K562 (cell line): ENCODE results near the gene GADL1. TPM values are rescaled to one million over a fixed set of nuclear protein-coding genes. Genes with fewer than 3 reads are reported as not detected.

Experiments
- ATAC-seq: fragments of 200-7000 bp; cut with Tn5 transposase; 3 replicates; pipeline ENCODE4 v1.9.1; 2020; ENCODE audit warnings: moderate library complexity
- BruUV-seq: library from RNA; stranded (reverse); fragments of 400-500 nt; replicated peaks from 2 replicates; lab custom pipeline; 2021; lab: Mats Ljungman, UMichigan
- CTCF ChIA-PET: fragments of 300-600 bp; formaldehyde crosslinking; extraction: SDS; loops from one replicate; lab custom pipeline; 2021; ENCODE audit warnings: low intra/inter-chr PET ratio; lab: Yijun Ruan, JAX
- POLR2A ChIA-PET: fragments of 300-600, 350-650 bp; sonication (Branson Sonifier 250); formaldehyde crosslinking; extraction: SDS; loops from one replicate; lab custom pipeline; 2021; ENCODE audit warnings: antibody characterized with exemption, inconsistent platforms; lab: Yijun Ruan, JAX
- DNase-seq, 4 experiments: peaks; one replicate each; pipeline versions ENCODE4 v3.0.0 to v3.0.0-alpha.2; 2011 to 2018; ENCODE audit warnings: low spot score in 3 of 4, mixed read lengths in 3 of 4; ENCODE audit errors: extremely low read depth in 1 of 4
- FAIRE-seq: peaks from 2 replicates; lab custom pipeline; 2011; peaks lifted over from hg19 to GRCh38; lab: Jason Lieb, UNC
- H2AFZ ChIP-seq: 2 replicates; pipeline ENCODE4 v1.6.0; 2011; ENCODE audit warnings: low read depth, low read length, control low read depth, inconsistent platforms
- H3K27ac ChIP-seq: fragments of 200-600 bp; 3 replicates; pipeline ENCODE4 v1.8.0; 2011; ENCODE audit warnings: low read depth, mild to moderate bottlenecking, control low read depth, inconsistent platforms, low read length, moderate library complexity, mixed read lengths; ENCODE audit errors: extremely low read depth
- H3K27me3 ChIP-seq, 2 experiments: fragments of 300-600 bp in 1 of 2; 2 replicates in 1 of 2; 3 replicates in 1 of 2; pipeline versions ENCODE4 v1.6.0 to v1.8.0; 2011; ENCODE audit warnings: inconsistent platforms in 2 of 2, low read length in 2 of 2, mild to moderate bottlenecking in 1 of 2, mixed read lengths in 1 of 2, moderate library complexity in 1 of 2; ENCODE audit not compliant: control insufficient read depth in 2 of 2, insufficient read depth in 2 of 2
- H3K36me3 ChIP-seq: fragments of 300-600 bp; 3 replicates; pipeline ENCODE4 v1.8.0; 2011; ENCODE audit warnings: mild to moderate bottlenecking, low read length, inconsistent platforms; ENCODE audit not compliant: control insufficient read depth, insufficient read depth
- H3K4me1 ChIP-seq, 2 experiments: fragments of 200-600 bp in 1 of 2; replicated peaks in 1 of 2; 2 replicates in 1 of 2; 3 replicates in 1 of 2; pipeline versions ENCODE4 v1.5.1 to v1.8.0; 2011; ENCODE audit warnings: inconsistent platforms in 2 of 2, low read length in 2 of 2, mild to moderate bottlenecking in 1 of 2, mixed read lengths in 1 of 2, moderate library complexity in 1 of 2; ENCODE audit not compliant: control insufficient read depth in 2 of 2, insufficient read depth in 2 of 2
- H3K4me2 ChIP-seq: 2 replicates; pipeline ENCODE4 v1.6.1; 2011; ENCODE audit warnings: low read length, control low read depth, inconsistent platforms, mixed read lengths; ENCODE audit not compliant: insufficient read depth
- H3K4me3 ChIP-seq: fragments of 200-600 bp; sonication (generic), shearing (Covaris generic); 2 replicates; pipeline ENCODE4 v1.5.1; 2016; ENCODE audit warnings: control low read depth, inconsistent platforms
- H3K79me2 ChIP-seq: fragments of 200-600 bp; 3 replicates; pipeline ENCODE4 v1.8.0; 2011; ENCODE audit warnings: low read length, inconsistent platforms; ENCODE audit not compliant: control insufficient read depth, insufficient read depth
- H3K9ac ChIP-seq, 2 experiments: 2 replicates each; pipeline versions ENCODE4 v1.6.0 to v1.6.1; 2011; ENCODE audit warnings: low read depth in 2 of 2, low read length in 2 of 2, control low read depth in 1 of 2, inconsistent platforms in 1 of 2, mild to moderate bottlenecking in 1 of 2, mixed read lengths in 1 of 2; ENCODE audit not compliant: insufficient read depth in 1 of 2
- H3K9me1 ChIP-seq: one replicate; pipeline ENCODE4 v1.6.0; 2011; ENCODE audit warnings: inconsistent platforms, mild to moderate bottlenecking, low read length, moderate library complexity; ENCODE audit not compliant: control insufficient read depth, insufficient read depth
- H3K9me3 ChIP-seq: replicated peaks from 2 replicates; pipeline ENCODE4 v1.5.1; 2011; ENCODE audit warnings: low read depth, low read length, inconsistent platforms; ENCODE audit not compliant: control insufficient read depth, insufficient read depth
- H4K20me1 ChIP-seq: replicated peaks from 2 replicates; pipeline ENCODE4 v1.6.1; 2011; ENCODE audit warnings: low read length, inconsistent platforms, mixed read lengths; ENCODE audit not compliant: control insufficient read depth, insufficient read depth
- ETV5 ChIP-seq: sonication (generic); formaldehyde crosslinking; IDR thresholded peaks from 2 replicates; pipeline ENCODE4 v1.4.0; 2020; ENCODE audit warnings: low read depth, mild to moderate bottlenecking, missing genetic modification reagents
- KDM2B ChIP-seq: fragments of 250-450 bp; sonication (Bioruptor Pico); IDR thresholded peaks from 2 replicates; pipeline ENCODE4 v1.8.0; 2021; ENCODE audit warnings: mild to moderate bottlenecking, moderate library complexity
- MLLT1 ChIP-seq, 2 experiments: fragments of 450-650 bp; IDR thresholded peaks; 2 replicates each; pipeline ENCODE4 v1.6.1; 2016
- SETDB1 ChIP-seq: IDR thresholded peaks from one replicate; pipeline ENCODE4 v1.6.1; 2012; ENCODE audit warnings: low read length, control low read depth, inconsistent platforms
- U2AF1 ChIP-seq: fragments of 200-400 bp; formaldehyde crosslinking; optimal IDR thresholded peaks from 2 replicates; pipeline ENCODE3; 2017; ENCODE audit warnings: mild to moderate bottlenecking, low read depth, low read length, moderate library complexity
- ZNF41 ChIP-seq: fragments of 250-450 bp; sonication (Bioruptor Pico); conservative IDR thresholded peaks from 2 replicates; pipeline ENCODE4 v1.4.0; 2020; ENCODE audit warnings: mild to moderate bottlenecking
- ZNF696 ChIP-seq: fragments of 250-450 bp; sonication (Bioruptor Pico); conservative IDR thresholded peaks from 2 replicates; pipeline ENCODE4 v1.4.0; 2020; ENCODE audit warnings: mild to moderate bottlenecking, moderate library complexity
- WGBS: fragments of 100-300 bp; shearing (Covaris generic); methylation state at CpG from one replicate; pipeline ENCODE4 v1.1.6; 2016; ENCODE audit warnings: low coverage, mixed read lengths; ENCODE audit not compliant: insufficient coverage; ENCODE audit errors: missing lambda C conversion rate; 5-methylcytosine and 5-hydroxymethylcytosine counted together
- in situ Hi-C: fragments of 300-500 bp; cut with MboI; formaldehyde crosslinking; loops from 4 replicates; pipeline ENCODE4 v1.15.0; 2018; ENCODE audit warnings: inconsistent platforms, mixed read lengths
- intact Hi-C: fragments of 100-400 bp; cut with micrococcal nuclease; formaldehyde crosslinking; loops from 2 replicates; pipeline ENCODE4 v1.14.2; 2022
- polyA plus RNA-seq, 8 experiments: library from polyadenylated mRNA; depleted of rRNA in 4 of 8; stranded (reverse) in 5 of 8; unstranded in 3 of 8; fragments of >200 nt; fragmentation: Nextera tagmentation in 2 of 8; fragmentation: Illumina TruSeq in 1 of 8; extraction: Ambion mirVana in 2 of 8; extraction: Trizol in 1 of 8; gene quantifications; 2 replicates each; pipeline versions ENCODE4 v1.2.1 to v1.2.3, GENCODE V29; 2011 to 2014; ENCODE audit warnings: inconsistent platforms in 1 of 8, missing spikeins in 1 of 8
- total RNA-seq, 7 experiments: library from RNA; depleted of rRNA in 6 of 7; stranded (reverse); fragments of >200 nt in 6 of 7; fragmentation: Illumina TruSeq in 2 of 7; extraction: Trizol in 2 of 7; gene quantifications; 2 replicates each; pipeline versions ENCODE4 v1.2.1 to v1.2.3, GENCODE V29; 2011 to 2021; ENCODE audit warnings: low replicate concordance in 1 of 7

The GADL1 gene
- total and polyA plus RNA-seq, 9 of the 15 experiments (the other 6 are each of a cell fraction or from before 2014, with no cell fraction given), result 0.07 TPM; not detected in 8

GRCh38 chr3:30941342-30941741, 46.9 kb upstream of the GADL1 start:
- no peaks in the 10 kb centered on the region for H4K20me1 ChIP-seq
- in situ Hi-C loops, result no loop called here
- H3K36me3 ChIP-seq, result no peaks in the 10 kb centered on the region
- no peak for DNase-seq
- no peak for FAIRE-seq
- no peak overlapping the region for H3K27ac ChIP-seq
- POLR2A ChIA-PET, result interaction anchor here (0.8 to 0.9 kb wide), 2 partner anchors 10 to 95 kb away, joined by 3 to 4 read pairs; no protein-coding TSS in a partner anchor
- H3K4me2 ChIP-seq, result no peak overlapping the region
- no peak overlapping the region for H3K9ac ChIP-seq
- H3K9me1 ChIP-seq, result no peaks in the 10 kb centered on the region
- no peak overlapping the region for H2AFZ ChIP-seq
- CTCF ChIA-PET, result no interaction called here
- no peaks in the 10 kb centered on the region for H3K27me3 ChIP-seq
- BruUV-seq, result no TSS peak
- no peaks in the 10 kb centered on the region for H3K79me2 ChIP-seq
- 14% methylated on average over 2 of the region's 2 CpGs for WGBS
- no peaks in the 10 kb centered on the region for H3K4me1 ChIP-seq
- TF ChIP-seq KDM2B (no peak), ETV5 (no peak), ZNF41 (CRISPR knock-in tag) (no peak), U2AF1 (no peak), MLLT1 (IDR thresholded peaks at IDR 0.05) (no peak), SETDB1 (no peak), ZNF696 (CRISPR knock-in tag) (no peak)
- TF ChIP-seq, all 486 proteins: peak for 0
- H3K4me3 ChIP-seq, result no peak overlapping the region
- no peak for ATAC-seq
- H3K9me3 ChIP-seq, result no peaks in the 10 kb centered on the region
- intact Hi-C loops, result no loop called here
